GOT3 (cell line): ENCODE data around the gene FRAT1.
"Not testable (repeated sequence)": the region's sequence is repeated elsewhere in the genome, so short reads cannot be mapped to it uniquely, and the experiment has no call there.

ENCODE experiments used
- DNase-seq: peaks from one replicate; lab custom pipeline; 2025; ENCODE audit warnings: mixed read lengths; lab: John Stamatoyannopoulos, UW

The FRAT1 gene

GRCh38 chr10:97318772-97319651 lies at the start of gene FRAT1:
Gene FRAT1 (plus strand): TSS chr10:97319271. CDS start chr10:97319454, 183 bp downstream.
- DNase-seq: peak; percentile 68

- no peak for DNase-seq
These were observed 48.4 kb upstream of the FRAT1 start for GRCh38 chr10:97270523-97271154.

- DNase-seq: no peak
These were observed 45.4 kb upstream of the FRAT1 start for GRCh38 chr10:97273700-97274099.

DNA sequence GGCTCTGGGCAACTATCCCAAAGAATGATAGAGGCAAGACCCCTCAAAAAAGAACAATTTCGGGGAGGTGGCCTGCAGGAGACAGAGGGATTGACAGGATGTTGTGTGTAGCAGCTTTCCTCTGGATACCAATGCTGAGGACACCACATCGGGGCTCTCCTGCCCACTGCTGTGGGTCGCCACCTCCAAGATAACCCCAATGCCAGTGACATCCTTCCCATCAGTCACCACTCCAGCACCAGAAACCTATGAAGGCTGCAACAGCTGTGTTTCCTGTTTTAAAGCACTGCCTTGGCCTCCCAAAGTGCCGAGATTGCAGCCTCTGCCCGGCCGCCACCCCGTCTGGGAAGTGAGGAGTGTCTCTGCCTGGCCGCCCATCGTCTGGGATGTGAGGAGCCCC lies 44.2 kb upstream of the FRAT1 start:
- no peak for DNase-seq

GRCh38 chr10:97277551-97277950 lies 41.5 kb upstream of the FRAT1 start:
- no peak for DNase-seq

DNA sequence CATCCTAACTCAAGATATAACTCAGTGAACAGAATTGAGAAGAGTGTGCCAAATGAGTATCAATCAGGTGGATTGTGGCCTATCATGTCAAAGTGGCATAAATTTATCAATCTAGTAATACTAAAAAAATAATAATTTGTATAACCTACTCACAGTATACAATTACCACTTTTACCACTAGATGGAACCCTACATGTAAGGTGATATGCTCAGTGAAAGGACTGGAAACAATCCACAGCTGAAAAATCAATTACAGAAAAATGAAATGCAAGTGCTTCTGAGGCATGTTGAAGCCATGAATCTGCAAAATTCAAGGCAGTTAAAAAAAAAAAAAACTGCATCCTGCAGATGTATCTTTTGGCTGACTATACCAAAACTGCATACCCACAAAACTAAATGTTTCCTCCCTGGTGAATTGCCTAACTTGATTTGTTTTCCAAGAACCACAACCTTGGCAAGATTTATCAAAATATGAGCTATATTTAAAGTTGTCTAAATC lies 40.5 kb upstream of the FRAT1 start:
- DNase-seq: no peak

DNA sequence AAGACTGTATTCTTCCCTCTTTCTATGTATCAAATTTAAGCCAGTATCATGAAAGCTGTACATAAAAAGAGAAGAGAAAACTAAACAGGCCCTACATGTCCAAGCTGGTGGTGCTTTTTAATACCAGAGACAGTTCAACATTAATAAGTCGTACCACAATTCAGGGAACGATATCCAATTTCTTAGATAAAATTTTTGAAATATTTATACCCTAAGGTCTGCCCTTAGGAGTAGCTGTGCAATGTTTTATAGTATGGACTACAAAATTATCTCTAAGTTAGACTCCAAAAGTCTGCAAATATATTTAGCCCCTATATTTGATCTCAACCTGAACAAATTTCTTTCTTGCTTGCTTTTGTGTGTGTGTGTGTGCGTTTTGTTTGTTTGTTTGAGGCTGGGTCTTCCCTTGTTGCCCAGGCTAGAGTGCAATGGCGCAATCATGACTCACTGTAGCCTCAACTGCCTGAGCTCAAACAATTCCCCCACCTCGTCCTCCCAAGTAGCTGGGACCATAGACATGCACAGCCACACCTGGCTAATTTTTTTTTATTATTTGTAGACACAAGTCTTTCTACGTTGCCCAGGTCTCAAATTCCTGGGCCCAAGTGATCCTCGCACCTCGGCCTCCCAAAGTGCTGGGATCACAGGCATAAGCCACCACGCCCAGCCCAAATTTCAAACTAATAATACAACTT lies 39.8 kb upstream of the FRAT1 start:
- DNase-seq: no peak

DNA sequence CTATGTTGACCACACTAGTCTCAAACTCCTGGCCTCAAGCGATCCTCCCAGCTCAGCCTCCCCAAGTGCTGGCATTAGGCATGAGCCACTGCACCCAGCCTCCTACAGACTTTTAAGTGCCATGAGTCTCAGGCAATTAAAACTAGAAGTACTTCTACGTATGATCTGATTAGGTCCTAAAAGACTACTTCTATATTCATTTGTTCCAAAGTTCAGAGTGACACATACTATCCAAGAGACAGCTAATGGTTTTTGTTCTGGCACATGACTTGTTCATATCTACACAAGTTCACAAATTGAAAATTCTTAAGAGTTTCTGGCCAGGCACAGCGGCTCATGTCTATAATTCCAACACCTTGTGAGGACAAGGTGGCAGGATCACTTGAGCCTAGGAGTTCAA lies 38.3 kb upstream of the FRAT1 start:
- no peak for DNase-seq

- not testable (repeated sequence) for DNase-seq
These were observed 29.0 kb upstream of the FRAT1 start for GRCh38 chr10:97290076-97290475.

DNA sequence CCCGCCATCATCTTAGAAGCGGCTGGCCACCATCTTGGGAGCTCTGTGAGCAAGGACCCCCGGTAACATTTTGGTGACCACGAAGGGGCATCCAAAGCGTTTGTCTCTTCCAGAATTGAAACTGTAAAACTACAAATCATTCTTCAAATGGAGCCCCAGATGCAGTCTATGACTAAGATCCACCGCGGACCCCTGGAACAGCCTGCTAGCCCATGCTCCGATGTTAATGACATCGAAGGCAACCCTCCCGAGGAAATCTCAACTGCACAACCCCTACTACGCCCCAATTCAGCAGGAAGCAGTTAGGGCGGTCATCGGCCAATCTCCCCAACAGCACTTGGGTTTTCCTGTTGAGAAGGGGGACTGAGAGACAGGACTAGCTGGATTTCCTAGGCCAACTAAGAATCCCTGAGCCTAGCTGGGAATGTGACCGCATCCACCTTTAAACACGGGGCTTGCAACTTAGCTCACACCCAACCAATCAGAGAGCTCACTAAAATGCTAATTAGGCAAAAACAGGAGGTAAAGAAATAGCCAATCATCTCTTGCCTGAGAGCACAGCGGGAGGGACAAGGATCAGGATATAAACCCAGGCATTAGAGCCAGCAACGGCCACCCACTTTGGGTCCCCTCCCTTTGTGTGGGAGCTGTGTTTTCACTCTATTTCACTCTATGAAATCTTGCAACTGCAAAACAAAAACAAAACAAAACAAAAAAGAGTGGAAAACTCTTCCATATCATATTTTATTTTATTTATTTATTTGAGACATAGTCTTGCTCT lies 28.3 kb upstream of the FRAT1 start:
- not testable (repeated sequence) for DNase-seq

GRCh38 chr10:97291357-97292096 lies 27.5 kb upstream of the FRAT1 start:
- no peak for DNase-seq

DNA sequence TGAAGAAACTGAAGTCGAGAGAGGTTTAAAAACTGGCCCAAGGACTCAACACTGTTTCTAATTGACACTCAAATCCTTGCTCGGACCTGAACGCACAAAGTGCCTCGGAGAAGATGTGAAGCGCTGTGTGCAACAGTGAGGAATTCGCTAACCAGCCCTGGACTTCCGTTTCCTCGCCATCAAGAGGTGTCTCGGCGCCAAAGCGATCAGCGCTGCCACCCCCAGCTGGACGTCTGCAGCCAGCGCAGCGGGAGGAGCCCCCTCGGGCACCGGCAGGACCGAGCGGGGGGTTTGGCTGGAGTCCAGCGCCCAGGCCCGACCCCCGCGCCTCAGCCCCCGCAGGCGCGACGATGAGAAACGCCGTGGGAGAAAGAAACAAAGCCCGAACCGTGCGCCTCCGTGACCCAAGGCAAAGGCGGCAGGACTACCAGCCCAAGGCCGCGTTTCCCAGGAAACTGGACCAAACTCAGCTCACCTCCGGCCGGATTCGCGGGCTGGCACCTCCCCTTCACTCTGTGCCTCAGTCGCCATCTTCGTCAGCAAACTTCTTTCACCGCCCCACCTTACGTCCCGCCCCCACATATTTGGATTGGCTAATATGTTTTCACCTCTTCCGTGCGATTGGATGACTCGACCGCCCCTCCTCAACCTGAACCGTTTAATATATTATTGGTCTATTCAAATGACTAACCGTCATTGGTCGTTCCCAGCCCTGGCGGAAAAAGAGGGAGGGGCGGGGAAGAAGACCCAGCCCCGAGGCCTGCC lies 26.8 kb upstream of the FRAT1 start, which contains the start of gene ARHGAP19:
Gene ARHGAP19, minus strand, starts transcription at position 541 of the 765 bp plus-strand sequence. Its CDS starts 10 bp downstream, at position 531.
- peak; percentile 92 for DNase-seq

DNA sequence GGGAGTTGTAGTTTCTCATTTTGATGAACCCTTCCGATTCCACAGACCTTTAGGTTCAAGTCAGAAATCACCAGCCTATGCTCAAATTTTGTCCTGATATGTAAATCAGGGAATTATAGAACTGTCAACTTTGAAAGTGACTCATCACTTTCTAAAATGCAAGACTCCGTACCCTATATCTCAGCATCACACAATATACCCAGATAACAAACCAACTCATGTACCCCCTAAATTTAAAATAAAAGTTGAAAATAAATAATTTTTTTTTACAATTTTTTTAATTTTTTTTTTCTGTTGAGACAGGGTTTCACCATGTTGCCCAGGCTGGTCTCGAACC lies 26.2 kb upstream of the FRAT1 start:
- DNase-seq: no peak

DNA sequence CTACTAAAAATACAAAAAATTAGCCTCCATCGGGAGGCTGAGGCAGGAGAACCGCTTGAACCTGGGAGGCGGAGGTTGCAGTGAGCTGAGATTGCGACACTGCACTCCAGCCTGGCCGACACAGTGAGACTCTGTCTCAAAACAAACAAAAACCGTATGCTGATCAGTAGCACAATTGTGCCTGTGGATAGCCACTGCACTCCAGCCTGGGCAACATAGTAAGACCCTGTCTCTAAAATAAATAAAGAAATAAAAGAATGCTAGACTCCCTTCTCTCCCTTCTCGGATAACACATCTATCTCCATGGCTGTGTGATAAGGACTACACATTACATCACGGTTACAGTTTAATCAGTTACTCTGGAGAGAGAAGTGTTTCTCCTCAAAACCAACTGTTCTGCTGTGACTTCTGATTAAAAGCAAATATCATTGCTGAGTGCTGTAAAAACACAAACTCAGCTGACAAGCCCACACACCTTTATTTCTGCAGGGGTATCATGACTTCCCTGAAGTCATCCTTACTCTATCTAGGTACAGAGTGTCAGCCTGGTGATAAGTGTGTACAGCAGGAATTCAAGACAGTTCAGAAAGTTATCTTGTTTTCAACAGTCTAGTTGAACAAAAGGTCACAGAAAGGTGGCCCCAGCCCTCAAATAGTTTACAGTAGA lies 21.4 kb upstream of the FRAT1 start:
- no peak for DNase-seq

- DNase-seq: no peak
These were observed 20.9 kb upstream of the FRAT1 start for GRCh38 chr10:97298223-97298571.

- DNase-seq: no peak
These were observed 18.1 kb upstream of the FRAT1 start for GRCh38 chr10:97300980-97301379.

DNA sequence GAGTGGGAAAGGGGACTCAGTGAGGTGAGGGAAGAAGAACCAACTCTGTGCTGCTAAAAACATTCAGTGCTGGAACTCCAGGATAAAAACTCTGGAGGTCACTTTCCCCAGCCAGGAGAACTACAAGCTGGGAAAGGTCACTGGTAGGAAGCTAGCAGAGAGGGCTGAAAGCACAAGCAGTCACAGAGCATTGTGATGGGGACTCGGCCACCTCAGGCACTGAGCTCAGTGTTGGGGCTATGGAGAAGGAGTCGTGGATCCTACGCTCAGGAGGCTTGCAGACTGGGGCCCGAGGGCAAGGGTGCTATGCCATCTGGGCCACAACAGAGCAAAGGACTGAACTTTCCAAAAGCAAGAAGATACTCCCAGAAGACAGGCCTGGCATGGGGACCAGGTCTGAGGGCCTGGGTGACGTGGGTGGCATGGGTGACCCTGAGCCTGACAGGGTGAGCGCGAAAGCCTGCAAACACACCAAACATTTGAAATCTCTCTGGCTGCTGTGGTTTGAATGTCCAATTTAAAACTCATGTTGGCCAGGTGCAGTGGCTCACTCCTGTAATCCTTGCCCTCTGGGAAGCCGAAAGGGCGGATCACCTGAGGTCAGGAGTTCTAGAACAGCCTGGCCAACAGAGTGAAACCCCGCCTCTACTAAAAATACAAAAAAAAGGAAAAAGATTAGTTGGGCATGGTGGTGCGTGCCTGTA lies 16.8 kb upstream of the FRAT1 start:
- DNase-seq: no peak

- no peak for DNase-seq
These were observed 11.6 kb upstream of the FRAT1 start for GRCh38 chr10:97307441-97307840.
